SHP77 treated with DMSO at 0.1 percent for 48 hours (cell line): ENCODE data around the gene SDS.

Experiments
- DNase-seq: peaks from one replicate; lab custom pipeline; 2025; lab: John Stamatoyannopoulos, UW

SDS gene

GRCh38 chr12:113398346-113399290, 5.1 kb downstream of the SDS start:
- no peak for DNase-seq

DNA sequence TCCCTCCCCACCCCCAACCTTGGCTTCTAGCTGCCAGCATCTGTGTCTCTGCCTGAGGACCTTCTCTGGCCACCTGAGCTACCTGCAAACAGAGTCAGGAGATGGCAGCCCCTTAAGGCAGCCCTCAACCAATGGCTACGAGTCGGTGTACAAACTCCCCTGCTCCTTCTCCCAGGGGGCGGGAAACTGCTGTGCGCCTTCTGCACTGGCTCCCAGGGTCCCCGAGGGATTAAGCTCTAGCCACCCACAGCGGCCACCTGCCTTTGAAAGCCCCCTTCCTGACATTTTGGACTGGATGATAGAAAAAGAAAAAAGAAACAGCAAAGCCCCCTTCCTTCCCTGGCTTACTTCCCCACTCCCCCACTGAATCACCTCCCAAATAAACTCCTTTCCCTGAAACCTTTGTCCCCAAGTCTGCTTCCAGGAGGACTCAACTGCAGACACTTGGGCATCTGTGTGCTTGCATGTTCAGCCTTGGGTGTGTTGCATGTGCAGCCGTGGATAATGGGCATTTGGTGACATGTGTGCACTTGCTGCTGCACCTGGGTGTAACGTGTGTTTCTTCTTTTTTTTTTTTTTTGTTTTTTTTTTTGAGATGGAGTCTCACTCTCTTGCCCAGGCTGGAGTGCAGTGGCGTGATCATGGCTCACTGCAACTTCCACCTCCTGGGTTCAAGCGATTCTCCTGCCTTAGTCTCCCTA, 6.0 kb downstream of the SDS start:
- no peak for DNase-seq

DNA sequence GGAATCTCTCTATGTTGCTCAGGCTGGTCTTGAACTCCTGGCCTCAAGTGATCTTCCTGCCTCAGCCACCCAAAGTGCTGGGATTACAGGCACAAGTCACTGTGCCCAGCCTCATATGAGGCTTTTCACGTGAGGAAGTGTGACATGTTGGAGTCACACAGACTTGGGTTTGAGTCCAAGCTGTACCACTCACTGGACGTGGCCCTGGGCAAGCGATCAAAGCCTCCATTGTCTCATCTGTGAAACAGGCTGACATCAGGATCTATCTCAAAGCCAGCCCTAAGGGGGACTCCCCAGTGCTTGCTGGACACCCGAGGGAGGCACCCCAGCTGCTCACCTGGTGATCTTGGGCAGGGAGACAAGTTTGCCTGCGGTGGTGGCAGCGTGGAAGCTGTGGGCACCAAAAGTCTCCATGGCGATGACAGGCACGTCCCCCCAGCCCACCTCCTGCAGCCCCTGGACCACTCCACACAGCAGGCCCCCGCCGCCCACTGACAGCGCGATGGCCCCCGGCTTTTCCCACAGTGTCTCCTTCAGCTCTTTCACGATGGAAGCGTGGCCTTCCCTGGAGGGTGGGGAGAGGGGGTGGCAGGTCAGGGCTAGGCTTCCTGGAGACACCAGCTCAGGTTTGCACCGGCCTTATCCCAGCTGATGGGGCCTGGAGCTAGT, 6.7 kb downstream of the SDS start:
- DNase-seq: no peak

DNA sequence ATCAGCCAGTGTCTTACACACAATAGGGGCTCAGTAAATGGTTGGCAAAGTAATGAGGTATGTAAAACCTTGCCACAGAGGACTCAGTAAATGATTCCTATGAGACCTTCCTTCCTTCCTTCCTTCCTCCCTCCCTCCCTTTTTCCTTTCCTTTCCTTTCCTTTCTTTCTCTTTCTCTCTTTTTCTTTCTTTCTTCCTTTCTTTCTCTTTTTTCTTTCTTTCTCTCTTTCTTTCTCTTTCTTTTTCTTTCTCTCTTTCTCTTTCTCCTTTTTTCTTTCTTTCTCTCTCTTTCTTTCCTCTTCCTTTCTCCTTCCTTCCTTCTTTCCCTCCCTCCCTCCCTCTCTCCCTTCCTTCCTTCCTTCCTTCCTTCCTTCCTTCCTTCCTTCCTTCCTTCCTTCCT, 7.5 kb downstream of the SDS start:
- DNase-seq: no peak

DNA sequence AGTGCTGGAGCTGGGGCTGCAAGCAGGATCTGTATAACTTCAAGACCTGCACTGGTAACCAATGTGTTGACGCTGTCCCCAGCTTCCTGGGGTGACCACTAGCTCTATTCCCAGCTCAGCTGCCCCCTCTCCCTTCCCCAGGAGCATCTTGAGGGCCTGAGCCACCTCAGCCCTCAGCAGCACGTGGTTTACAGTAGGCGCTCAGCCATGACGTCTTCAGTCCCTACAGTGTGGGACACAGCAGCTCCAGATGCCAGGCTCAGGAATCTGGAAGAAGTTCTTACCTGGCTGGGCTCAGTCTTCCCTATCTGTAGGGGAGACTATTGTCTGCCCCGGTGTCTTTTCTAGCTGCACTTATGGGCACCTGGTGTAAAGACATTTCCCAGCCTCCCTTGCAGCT, 8.6 kb downstream of the SDS start:
- no peak for DNase-seq

- no peak for DNase-seq
These were observed 9.9 kb downstream of the SDS start for GRCh38 chr12:113393749-113394148.

DNA sequence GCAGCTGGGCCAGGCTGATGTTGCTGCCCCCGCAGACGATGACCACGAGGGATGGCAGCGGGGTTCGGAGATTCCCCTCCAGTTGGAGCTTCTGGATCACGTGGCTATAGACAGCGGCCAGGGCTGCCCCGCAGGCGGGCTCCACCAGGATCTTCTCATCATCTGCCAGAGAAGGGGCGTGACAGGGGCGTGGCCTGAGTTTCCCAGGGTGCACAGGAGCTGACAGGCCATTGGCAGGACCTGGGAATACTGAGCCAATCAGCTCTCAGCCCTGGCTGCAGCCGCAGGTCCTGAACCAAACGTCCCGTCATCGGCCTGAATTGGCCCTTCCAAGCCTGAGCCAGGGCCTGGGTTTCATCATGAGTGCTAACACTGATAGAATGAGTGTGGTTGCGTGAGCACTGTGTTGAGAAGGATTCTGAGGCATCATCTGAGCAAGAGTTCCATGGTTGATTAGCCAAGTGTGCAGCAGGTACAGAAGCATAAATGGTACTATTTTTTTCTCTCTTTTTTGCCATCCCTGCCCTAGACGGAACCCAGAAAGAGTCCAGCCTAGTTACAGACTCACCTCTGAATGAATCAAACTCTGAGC, 10.6 kb downstream of the SDS start:
- DNase-seq: no peak

DNA sequence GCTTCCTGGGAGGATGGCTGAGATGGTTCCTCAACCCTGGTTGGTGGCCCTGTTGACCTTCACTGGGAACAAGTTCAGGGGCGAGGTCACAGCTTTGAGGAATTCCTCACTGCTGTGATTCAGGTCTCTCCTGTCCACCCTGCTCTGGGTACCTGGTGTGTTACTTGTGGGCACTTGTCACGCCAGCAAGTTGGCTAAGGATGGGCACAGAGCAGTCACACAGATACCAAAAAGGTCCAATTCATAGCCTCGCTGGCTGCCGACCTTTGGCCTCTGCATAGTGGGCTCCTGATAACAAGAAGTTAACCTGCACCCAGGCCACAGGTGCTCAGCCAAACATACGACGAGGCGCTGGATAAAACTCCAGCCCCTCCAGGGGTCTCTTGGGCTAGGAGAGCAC, 11.2 kb downstream of the SDS start:
- no peak for DNase-seq

GRCh38 chr12:113391650-113392337, 11.9 kb downstream of the SDS start:
- DNase-seq: no peak

DNA sequence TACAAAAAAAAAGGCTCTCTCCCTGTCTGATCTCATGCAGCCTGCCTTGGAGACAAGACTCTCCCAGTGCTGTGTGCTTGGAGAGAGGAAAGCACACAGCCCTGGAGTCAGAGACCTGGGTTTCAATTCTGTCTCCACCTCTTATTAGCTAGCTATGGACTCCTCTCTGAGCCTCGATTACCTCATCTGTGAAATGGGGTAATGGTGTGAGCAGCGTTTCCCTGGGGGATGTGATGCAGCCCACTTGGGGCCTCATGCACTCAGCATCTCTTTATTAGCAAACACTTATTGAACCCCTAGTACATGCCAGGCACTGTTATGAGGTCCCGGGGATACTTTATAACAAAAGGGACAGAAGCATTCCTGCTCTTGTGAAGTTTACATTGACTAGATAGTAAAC, 12.5 kb downstream of the SDS start:
- no peak for DNase-seq

DNA sequence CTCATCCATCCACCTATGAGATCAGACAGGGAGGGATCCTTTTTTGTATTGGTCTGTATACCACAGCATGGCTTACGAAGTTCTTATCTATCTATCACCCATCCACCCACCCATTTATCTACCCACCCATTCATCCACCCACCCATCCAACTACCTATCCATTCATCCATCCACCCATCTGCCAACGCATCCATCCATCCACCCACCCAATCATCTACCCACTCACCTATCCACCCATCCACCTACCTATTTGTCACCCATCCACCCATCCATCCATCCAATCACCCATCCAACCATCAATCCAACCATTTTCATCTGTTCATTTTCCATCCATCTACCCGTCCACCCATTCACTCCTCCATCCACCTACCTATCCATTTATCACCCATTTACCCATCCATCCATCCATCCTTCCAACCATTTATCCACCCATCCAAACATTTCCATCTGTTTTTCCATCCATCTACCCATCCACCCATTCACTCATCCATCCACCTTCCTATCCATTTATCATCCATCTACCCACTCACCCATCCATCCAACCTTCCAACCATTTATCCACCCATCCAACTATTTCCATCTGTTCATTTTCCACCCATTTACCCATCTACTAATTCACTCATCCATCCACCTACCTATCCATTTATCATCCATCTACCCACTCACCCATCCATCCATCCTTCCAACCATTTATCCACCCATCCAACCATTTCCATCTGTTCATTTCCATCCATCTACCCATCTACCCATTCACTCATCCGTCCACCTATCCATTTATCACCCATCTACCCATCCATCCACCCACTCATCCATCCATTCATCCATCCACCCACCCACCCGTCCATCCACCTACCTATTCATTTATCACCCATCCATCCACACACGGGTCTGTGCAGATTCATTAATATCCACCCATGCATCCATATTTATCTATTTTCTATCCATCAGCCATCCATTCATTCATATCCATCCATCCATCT, 13.3 kb downstream of the SDS start:
- DNase-seq: no peak

DNA sequence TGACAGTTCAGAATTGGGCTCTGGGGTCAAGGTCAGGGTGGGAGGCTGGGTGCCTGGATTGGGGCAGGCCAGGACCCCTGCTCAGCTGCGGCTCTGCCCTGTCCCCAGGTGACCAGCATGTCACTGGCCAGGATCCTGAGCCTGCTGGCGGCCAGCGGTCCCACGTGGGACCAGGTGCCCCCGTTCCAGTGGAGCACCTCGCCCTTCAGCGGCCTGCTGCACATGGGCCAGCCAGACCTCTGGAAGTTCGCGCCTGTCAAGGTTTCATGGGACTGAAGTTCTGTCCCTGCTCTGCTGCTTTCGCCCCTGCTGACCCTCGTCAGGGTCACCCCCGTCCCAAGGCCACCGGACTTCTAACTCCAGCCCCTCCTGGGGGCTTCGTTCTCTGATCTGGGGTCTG, 15.3 kb downstream of the SDS start:
- DNase-seq: no peak

GRCh38 chr12:113387631-113388030, 16.1 kb downstream of the SDS start:
- DNase-seq: no peak

DNA sequence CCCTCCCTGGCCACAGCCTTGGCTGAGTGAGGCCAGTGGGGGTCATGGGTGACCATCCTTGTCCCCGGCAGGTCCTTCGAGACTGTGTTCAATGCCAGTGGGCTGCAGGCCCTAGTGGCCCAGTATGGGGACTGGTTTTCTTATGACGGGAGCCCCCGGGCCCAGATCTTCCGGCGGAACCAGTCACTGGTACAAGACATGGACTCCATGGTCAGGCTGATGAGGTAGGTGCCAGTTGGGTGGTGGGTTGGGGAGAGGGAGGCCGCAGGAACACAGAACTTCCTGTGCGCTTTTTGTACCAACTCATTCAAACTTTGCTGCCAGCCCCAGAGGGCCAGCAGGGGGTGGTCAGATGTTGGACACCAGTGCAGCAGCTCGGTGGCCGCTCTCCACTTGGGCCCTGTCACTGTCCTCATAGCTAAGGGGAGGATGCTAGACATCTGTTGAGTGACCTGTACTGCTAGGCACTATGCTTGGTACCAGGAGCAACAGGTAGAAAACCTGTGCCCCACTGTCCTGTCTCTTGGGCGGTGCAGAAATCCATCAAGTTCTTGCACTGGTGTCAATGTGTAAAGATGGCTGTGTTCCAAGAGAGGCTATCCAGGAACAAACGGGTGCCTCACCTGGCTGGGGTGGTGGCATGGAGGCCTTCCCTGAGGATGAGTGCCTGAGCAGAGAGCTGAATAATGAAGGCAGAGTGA, 16.7 kb downstream of the SDS start:
- no peak for DNase-seq

DNA sequence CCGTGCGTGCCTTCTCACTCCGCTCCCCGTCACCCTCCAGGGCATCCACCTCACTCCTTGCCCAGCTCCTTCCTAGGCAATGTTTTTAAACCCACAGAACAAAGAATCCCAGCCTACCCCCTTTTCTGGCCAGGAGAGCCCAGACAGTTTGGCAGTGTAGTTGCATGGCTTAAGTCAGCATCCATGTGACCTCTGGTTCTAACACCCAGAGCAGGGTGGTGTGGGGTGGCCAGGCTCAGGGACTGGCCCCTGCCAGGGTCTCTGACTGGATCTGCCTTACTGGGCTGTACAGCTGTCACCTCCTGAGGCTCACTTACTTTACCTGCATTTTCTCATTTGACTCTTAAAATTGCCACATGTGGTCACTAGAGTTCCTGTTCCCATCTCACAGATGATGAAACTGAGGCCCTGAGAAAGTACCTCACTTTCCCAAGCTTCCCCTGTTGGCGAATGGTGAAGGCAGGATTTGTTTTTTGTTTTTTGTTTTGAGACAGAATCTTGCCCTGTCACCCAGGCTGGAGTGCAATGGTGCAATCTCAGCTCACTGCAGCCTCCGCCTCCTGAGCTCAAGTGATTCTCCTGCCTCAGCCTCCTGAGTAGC, 18.3 kb downstream of the SDS start:
- DNase-seq: no peak

- DNase-seq: no peak
These were observed 18.9 kb downstream of the SDS start for GRCh38 chr12:113384778-113385177.

DNA sequence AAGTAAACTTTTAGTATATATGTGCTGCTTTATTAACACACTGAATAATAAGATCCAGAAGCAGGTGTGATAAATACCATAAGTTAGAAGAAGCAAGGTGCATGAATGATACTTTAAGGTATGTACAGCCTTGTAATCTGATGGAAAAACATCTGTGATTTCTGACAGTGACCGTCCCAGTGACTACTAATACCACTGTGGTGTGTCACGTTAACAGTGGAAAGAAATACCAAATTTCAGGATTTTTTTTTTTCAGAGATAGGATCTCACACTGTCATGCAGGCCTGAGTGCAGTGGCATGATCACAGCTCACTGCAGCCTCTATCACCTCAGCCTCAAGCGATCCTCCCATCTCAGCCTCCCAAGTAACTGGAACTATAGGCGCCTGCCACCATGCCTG, 21.5 kb downstream of the SDS start:
- no peak for DNase-seq

DNA sequence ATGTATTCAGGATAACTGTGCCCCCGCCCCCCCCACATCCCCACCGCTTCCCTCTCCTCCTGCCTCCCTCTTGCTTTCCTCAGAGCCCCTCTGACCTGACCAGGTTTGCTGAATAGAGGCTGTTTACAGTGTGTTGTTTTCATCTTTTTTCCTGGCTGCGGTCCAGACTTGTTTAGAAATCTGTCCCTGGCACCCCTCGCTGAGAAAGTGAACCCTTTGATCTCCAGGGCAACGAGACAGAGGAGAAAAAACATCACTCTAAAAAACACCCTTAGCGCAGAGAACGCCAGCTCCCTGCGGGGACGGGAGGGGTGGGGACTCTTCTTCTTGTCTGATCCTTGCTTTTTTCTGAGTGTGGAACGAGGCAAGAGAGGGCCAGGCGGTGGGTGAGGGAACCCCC, 22.5 kb downstream of the SDS start:
- no peak for DNase-seq

GRCh38 chr12:113378291-113378690, 25.4 kb downstream of the SDS start:
- no peak for DNase-seq
